ENCODE results near the gene CCNE1.
"Not testable (repeated sequence)": the region's sequence is repeated elsewhere in the genome, so short reads cannot be mapped to it uniquely, and the experiment has no call there.

CCNE1 gene

DNA sequence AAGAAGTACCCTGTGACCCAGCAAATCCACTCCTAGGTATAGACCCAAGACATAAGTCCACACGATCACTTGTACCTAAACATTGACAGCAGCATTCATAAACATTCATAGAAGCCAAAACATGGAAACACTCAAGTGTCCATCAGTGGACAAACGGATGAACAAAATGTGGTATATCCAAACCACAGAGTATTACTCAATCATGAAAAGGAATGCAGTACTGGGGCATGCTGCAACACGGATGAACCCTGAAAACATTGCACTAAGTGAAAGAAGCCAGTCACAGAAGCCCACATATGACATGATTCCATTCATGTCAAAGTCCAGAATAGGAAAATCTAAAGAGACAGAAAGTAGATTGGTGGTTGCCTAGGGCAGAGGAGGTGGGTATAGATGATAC lies 22.8 kb upstream of the CCNE1 start:
- no peak for DNase-seq

DNA sequence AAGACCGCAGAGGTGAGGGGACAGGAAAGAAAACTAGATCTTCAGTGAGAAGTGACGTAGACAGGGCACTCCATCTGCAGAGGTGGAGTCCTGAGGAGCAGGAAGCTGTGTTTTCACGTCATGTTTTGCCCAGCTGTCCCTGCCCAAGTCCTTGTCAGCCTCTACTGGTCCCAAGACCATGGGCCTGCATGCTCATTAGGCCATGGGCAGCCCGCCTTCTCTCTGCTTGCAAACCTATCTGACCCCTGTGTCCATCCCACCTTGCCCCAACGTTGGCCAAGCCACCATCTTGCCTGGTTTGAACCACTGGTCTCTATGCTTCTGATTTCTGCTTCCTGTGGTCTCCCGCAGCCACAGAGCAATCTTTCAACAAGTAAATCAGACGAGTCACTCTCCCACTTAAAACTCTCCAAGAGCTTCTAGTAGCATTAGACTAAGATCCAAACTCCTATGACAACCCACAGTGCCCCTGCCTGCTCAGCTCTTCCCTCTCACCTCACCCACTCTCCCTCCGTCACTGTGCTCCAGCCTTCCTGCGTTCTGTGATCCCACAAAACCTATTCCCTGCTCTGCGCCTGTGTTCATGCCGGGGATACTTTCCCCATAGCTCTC lies 18.6 kb upstream of the CCNE1 start:
- DNase-seq, result no peak

DNA sequence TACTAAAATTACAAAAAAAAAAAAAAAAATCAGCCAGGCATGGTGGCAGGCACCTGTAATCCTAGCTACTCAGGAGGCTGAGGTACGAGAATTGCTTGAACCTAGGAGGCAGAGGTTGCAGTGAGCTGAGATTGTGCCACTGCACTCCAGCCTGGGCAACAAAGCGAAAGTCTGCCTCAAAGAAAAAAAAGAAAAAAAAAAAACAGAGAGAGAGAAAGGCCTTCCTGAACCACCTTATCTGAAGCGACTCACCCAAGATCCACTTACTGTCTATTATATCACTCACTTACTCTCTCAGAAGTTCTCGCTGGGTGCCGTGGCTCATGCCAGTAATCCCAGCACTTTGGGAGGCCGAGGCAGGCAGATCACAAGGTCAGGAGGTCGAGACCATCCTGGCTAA lies 17.3 kb upstream of the CCNE1 start:
- not testable (repeated sequence) for DNase-seq

DNA sequence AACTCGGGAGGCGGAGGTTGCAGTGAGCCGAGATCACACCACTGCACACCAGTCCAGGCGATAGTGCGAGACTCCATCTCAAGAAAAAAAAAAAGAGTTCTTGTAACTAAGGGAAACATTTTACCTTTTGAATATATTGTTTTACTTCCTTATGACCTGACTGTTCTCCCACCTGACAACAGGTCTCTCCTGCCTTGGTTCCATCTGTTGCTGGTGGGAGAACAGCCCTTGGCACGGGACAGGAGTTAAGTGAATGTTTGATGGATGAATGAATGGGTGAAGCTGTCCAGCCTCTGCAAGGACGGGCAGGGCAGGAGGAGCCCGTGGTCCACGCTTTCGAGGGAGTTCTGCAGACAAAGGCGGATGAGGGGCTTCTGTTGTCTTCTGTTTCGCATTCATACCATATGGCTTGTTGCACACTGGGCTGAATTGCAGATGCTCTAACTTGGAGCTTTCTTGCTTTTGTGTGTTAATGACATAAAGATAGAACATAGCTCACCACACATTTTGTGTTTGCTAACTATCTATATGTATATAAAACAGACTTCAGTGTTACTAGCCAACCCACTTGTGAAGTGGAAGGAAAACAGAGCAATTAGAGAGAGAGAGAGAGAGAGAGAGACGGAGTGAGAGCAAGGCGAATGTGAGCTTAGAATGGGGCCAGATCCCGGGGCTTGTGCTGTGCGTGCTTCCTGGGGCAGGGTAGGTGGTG lies 16.2 kb upstream of the CCNE1 start:
- DNase-seq, result no peak

DNA sequence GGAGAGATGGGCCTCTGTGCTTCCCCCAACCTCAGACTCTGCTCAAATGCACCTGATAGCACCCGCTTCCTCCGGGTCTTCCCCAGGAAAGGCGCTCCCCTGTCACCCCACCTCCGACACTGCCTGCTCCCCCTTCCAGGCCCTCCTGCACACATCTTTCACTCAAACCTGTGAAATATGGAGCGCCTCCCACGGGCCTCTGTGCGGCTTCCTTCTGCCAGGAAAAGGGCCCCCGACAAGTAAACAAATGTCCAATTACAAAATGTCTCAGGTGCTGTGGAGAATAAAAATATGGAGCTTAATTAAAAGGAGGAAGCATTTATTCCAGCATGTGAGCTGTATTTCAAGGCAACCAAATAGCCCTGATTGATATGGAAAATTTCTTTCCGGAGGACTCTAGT lies 15.6 kb upstream of the CCNE1 start:
- no peak for DNase-seq

DNA sequence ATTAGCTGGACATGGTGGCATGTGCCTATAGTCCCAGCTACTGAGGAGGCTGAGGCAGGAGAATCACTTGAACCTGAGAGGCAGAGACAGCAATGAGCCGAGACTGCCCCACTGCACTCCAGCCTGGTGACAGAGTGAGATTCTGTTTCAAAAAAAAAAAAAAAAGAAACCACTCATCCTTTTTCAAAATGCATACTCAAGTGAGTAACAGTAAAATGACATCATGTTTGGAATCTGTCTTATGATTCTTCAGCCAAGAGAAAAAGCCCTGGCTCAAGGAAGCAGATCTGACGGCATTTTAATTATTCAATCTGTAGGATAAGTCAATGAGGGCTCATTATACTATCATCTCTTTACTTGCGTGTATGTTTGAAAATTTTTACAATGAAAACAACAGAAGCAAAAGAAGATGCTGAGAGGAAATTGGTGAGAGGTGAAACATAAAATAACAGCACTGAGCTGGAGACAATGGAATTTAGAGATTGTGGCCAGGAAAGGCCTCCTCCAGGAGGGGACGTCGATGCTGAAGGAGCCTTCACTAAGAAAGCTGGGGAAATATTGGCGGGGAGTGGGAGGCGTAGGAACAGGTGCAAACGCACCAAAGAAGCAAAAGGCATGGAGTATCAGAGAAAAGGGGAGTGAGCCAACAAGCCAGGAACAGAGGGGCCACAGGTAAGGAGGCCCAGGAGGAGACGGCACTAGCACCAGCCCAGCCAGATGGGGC lies 12.9 kb upstream of the CCNE1 start:
- no peak for DNase-seq

DNA sequence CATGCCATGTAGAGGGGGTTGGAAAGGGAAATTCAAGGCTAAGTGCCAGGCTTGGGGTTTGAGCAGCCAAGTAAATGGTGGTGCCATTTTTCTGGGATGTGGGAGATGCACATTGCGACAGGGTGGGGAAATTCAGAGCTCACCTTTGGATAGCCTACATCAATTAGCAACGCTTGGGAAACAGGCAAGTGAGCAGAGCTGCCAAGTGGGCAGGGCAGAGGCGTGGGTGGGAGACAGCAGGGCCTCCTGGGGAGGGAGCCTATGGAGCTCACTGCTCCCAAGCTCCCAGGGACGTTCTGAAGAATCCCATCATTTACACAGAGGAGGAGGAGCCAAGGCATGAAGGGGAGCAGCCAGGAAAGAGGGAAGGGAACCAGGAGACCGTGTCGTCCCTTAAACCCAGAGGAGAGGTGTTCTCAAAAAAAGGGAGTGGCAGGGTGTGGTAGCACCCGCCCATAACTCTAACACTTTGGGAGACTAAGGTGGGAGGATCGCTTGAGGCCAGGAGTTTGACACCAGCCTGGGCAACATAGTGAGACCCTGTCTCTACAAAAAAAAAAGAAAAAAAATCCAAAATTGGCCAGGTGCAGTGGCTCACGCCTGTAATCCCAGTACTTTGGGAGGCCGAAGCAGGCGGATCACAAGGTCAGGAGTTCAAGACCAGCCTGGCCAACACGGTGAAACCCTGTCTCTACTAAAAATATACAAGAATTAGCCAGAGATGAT lies 11.5 kb upstream of the CCNE1 start:
- DNase-seq, result no peak

DNA sequence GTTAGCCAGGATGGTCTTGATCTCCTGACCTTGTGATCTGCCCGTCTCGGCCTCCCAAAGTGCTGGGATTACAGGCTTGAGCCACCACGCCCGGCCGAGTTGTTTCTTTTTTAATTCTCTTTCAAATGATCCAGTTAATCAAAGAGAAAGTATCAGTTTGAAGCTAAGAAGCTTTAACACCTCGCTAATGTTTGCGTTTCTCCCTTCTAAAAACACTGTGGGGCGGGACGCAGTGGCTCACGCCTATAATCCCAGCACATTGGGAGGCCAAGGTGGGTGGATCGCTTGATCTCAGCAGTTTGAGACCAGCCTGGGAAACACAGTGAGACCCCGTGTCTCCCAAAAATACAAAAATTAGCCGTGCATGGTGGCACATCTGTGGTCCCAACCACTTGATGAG lies 7.8 kb upstream of the CCNE1 start:
- DNase-seq, result not testable (repeated sequence)

DNA sequence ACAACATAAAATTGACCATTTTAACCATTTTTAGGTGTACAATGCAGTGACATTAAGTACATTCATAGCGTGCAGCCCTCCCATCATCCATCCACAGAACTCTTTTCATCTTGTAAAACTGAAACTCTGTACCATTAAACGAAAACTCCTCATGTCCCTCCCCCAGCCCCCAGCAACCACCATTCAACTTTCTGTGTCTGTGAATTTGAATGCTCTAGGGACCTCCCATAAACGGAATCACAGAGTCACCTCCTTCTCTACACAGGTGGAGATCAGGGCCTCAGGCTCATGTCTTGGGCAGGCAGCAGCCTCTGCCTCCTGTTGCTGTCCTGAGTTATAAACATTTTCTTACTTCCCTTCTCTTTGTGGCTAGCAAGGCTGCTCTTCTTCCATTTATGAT lies 7.3 kb upstream of the CCNE1 start:
- DNase-seq, result no peak

DNA sequence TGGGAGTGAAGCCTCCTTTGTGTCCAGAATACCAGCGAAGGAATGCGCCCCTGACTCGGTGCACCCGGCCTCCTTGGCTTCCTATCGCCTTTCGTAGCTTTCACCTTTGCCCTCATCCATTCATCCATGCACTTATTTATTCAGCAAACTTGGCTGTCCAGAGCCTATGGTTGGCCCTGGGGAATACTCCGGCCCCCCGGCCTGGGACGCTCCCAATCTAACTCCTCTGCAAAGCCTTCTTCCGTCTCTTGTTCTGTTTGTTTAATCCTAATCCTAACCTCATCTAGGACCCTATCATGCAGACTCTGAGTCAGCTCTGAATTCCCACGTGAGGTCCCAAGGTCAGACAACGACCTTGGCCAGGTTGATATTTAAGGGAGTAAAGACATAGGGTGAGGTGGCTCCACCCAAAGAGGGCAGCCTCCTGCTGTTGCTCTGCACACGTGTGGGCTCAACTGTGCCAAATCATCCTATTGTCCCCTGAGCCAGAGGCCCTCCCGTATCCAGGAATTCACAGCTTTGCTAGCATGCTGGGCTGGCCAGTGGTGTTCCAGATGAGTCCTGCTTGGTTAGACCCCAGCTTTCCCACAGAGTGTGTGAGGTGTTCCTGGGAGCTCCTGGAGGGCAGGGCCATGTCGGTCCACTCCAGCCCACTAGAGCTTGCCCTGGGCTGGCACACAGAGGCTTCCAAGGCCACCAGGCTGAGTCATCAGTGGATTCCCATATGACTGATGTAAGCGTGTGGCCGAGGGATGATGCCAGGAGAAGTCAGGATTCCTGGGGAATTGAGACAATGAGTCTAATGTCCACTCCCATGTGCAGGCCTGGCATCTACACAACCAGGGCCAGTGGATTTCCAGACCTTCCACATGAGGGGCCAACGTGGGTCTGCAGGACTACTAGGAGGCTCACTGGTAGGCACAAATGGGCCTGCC lies 6.5 kb upstream of the CCNE1 start:
- no peak for DNase-seq

DNA sequence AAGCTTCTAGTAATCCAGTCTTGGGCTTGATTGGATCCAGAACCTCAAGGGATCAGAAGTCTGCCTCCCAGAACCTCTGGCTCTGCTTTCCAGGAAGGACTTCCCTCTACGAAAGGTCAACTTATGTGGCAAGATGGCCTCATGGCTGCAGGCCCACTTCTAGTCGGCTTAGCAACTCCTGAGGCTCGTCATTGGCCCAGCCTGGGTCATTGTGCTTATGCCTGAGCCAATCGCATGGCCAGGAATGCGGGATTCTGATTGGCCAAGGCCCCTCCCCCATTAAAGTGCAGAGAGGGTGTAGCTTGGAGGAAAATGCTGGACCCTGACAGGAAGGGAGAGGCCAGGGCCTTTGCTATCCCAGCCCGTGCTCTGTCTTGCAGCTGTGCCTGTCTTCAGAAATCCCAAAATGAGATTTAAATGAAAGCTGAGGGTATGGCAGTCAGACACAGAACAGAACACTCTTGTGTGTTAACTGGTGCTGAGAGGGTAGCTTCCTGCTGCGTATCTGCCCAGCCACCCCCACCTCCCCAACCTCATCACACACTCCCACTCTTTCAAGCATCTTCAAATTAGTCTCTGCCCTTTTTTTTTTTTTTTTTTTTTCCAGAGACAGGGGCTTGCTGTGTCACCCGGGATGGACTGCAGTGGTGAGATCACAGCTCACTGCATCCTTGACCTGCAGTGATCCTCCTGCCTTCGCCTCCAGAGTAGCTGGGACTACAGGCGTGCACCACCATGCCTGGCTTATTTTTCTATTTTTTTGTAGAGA lies 5.5 kb upstream of the CCNE1 start:
- no peak for DNase-seq

DNA sequence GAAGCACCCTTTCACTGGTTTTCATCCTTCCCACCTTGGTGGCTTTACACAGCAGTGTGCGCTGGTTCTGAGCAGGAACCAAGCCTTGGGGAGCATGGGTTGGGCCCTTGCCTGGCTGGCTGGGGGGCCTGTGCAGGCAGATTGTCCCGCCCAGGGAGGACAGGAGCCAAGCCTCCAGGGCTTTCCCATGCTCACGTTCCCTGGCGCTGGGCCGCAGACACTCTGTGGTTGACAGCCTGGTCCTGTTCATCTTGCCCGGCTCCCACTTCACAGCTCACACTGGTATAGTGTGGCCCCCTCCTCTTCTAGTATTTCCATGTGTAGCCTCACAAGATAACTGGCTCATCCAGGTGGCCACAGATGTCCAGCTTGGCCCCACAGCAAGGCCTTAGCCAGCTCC lies 4.6 kb upstream of the CCNE1 start:
- no peak for DNase-seq

DNA sequence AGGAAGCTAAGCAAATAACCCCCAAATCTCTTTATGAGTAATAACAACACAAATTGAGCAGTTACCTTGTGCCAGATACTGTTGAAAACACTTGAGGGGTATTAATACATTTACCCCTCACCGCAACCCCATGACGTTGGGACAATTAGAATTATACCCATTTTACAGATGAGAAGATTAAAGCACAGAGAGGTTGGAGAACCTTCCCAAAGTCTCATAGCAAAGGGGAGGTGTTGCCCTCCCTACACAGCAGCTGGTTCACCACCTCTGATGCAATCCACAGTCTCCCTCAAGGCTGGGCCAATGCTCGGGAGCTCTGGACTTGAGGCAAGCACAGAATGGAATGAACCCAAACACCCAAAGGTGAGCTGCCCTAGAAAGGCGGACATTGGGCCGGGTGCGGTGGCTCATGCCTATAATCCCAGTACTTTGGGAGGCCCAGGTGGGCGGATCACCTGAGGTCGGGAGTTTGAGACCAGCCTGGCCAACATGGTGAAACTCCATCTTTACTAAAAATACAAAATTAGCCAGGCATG lies 3.9 kb upstream of the CCNE1 start:
- DNase-seq, result no peak

DNA sequence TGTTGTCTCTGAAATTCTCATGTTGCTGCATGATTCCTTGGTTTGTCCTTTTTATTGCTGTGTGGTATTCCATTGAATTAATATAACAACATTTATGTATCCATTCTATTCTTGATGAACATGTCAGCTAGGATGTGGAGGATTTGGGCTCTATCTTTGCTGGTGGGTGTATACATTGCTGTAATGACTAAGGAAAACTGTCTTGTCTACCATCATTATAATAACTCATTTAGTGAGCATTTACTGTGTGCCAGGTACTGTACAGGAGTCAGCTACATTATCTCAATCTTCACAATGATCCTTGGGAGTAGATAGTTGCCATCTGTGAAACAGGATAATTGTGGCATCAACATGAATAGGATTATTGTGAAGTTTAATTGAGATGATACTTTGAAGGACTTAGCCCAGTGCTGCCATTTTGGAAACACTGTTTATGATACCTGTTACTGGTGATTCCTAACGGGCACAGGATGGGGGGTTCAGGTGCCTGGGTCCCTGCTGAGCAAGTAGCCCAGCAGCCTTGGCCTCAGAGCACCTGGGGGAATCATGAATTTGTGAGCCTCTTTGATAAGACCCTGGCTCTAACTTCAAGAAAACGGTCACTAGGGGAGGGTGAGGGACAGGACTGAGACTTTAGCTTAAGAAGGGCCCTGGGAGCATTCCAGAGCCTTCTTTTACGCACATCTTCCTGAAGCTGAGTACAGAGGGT lies 1.8 kb upstream of the CCNE1 start:
- no peak for DNase-seq

DNA sequence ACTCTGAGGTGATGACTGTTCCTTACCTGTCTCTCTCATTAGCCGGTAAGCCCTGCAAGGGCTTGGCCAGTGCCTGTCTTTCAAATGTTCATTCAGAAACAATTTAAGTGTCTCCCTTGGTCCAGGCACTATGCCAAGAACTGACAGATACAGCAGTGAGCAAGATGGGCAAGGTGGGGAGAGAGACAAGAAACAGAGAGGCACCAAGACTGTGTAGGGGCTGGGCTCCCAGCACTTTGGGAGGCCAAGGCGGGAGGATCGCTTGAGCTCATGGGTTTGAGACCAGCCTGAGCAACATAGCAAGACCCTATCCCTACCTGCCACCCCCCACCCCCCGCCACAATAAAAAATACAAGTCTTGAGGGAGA lies 1.3 kb upstream of the CCNE1 start:
- DNase-seq, result no peak

DNA sequence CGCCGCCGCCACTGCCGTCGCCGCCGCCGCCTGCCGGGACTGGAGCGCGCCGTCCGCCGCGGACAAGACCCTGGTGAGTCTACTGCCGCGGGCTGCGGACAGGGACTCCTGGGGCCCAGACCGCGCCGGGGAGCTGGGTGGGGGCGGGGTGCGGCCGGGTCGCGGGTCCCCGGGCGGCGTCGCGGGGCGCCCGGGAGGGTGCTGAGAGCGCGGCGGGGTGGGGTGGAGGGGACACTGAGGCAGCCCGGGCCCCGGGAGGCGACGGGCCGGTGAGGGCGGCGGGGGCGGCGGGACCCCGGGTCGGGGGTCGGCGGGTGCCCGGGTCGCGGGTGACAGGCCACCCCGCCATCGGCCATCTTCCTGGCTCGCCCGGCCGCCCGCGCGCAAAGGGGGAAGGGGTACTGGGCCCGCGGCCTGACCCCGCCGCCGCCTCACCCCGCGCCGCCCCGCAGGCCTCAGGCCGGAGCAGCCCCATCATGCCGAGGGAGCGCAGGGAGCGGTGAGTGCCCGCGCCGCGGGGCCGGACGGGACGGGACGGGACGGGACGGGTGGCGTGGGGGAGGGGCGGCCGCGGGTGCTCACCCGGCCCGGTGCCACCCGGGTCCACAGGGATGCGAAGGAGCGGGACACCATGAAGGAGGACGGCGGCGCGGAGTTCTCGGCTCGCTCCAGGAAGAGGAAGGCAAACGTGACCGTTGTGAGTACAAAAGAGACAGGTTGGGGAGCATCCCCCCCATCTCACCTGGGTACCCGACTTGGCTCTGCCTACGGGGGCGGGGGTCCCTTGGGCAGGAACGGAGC lies 489 bp downstream of the CCNE1 start:
- DNase-seq, result peak; percentile 72

DNA sequence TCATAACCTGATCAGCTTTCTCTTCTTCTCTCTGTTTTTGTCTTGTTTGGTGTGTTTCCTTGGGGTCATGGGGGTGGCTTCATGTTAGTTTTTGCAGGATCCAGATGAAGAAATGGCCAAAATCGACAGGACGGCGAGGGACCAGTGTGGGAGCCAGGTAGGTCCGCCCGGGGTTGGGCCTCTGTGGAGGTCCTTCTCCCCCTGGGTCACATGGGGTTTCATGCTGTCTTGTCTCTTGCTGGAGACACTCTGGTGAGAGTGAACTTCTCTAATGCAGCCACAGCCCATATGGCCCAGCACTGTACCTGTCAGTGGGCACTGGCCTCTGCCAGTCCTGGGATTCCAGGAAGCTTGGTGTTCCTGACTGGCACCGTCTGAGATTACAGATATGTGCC lies 1.1 kb downstream of the CCNE1 start:
- no peak for DNase-seq

DNA sequence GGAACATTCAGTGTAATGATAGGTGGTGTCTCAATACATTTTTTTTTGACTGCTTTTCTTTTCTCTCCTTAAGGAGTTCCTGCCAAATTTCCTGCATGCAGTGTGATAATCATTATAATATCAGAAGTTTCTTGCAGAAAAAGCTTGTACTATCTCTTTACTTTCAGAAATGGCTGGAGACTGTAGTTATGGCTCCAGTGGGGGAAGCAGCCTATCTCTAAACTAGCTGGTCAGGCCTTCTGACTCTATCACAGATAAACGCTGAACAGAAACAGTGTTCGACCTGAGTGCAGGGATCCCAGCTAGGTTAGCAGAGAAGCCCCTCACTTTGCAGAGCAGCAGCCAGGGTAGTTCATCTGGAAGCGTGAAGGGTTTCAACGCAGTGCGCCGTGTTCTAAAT lies 1.9 kb downstream of the CCNE1 start:
- no peak for DNase-seq

DNA sequence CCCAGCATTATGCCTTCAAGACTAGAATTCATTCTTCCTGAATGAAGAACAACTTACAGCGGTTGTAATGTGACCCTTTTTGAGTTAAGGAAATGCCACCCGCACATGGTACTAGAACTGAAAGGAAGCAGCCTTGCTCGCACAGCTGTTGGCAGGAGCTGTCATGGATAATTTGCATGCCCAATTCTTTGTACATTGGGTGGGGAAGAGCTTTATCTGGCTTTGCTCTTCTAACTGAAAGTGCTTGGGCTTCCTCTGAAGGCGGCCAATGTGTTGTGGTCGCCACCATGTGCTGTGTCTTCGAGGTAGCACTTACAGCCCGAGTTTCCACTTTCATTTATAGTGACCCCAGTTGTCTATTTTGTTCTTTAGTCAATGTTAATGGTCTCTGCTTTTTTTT lies 3.4 kb downstream of the CCNE1 start:
- DNase-seq, result no peak

DNA sequence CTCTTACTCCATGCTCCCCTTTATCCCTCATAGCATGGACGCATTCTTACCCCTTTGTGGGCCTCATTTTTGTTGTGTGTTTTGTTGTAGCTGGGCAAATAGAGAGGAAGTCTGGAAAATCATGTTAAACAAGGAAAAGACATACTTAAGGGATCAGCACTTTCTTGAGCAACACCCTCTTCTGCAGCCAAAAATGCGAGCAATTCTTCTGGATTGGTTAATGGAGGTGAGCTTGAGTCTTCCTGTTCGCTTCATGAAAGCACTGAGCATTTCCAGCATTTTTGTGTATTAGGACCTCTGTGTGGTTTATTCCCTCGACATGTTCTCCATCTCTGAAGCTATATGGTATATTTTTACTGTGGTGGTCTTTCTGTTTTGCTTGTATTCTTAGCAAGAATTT lies 5.5 kb downstream of the CCNE1 start:
- no peak for DNase-seq
